GM18498 (cell line): ENCODE results near the gene RABGEF1.
"Not testable (repeated sequence)": the region's sequence is repeated elsewhere in the genome, so short reads cannot be mapped to it uniquely, and the experiment has no call there.

Source experiments
- ATAC-seq: cut with Tn5 transposase; IDR thresholded peaks from one replicate; pipeline ENCODE4 v1.9.1; 2021; ENCODE audit warnings: mild to moderate bottlenecking, moderate library complexity; ENCODE audit not compliant: unreplicated experiment

The RABGEF1 gene

DNA sequence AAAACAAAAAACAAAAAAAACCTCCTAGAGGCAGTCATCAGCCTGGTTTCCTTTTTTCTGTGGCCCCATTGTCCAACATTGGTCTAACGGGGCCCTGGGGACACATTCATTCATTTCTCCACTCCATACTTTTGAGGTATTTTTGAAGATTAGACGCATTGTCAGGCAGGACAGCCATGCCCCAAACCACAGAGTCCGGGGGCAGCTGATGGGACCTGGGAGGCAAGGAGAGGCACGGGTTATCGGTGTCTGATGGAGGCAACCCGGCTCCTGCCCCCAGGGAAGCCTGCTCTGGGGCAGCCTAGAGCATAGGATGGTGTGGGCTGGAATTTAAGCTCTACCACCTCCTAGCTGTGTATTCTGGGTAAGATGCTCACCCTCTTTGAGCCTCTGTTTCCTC lies 6.5 kb upstream of the RABGEF1 start:
- no peak for ATAC-seq

DNA sequence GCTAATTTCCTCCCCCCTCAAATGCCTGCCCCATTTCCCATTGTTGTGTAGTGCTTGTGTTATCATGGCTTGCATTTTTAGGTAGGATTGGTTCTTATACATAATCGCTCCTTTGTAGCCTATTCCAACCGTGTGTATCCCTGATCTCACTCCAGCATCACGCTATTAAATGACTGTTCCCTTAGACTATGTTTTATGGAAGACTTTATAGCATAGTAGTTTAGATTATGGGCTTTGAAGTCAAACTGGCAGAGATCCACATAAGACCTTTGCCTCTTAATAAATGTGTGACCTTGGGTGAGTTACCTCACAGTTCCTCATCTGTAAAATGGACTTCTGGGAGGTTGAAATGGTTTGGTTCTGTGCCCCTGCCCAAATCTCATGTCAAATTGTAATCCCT lies 5.4 kb upstream of the RABGEF1 start:
- no peak for ATAC-seq

DNA sequence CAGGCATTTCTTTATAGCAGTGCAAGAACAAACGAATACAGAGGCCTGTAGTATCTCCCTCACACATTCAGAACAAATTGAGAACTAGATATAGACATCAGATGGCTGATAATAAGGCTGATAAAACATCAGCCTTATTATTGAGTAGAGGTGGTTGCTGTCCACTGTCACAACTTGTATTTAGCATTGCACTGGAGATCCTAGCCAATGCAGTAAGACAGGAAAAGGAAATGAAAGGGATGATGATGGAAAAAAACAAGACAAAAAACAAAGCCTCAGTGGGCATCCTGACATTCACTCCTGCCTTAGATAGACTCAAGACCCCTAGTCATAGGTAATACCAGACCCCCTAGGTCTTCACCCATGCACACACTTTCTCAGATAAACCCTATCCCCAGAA lies 4.7 kb upstream of the RABGEF1 start:
- no peak for ATAC-seq

DNA sequence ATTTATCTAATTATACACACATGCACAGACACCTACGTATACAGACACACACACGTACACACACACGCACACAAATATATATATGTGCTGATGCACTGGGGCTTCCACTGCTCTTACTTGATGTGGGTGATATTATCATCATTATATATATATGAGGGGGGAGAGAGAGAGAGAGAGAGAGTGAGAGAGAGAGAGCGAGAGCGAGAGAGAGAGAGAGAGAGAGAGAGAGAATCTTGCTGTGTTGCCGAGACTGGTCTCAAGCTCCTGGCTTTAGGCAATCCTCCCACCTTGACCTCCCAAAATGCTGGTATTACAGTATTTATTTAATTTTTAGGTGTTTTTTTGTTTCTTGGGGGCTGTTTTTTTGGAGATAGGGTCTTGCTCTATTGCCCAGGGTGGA lies 3.6 kb upstream of the RABGEF1 start:
- ATAC-seq = no peak

DNA sequence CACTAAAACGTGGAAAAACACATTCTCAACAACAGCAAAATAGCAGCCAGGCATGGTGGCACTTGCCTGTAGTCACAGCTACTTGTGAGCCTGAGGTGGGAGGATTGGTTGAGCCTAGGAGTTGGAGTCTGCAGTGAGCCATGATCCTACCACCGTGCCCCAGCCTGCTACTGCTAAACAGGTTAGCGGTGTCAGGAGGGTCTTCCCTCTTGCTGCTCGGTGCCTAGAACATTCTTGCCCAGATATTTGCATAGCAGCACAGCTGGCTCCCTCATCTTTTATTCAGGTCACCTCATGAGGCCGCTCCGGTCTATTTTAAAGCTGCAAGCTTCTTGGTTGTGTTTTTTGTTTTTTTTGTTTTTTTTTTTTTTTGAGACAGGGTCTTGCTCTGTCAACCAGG lies 2.9 kb upstream of the RABGEF1 start:
- no peak for ATAC-seq

DNA sequence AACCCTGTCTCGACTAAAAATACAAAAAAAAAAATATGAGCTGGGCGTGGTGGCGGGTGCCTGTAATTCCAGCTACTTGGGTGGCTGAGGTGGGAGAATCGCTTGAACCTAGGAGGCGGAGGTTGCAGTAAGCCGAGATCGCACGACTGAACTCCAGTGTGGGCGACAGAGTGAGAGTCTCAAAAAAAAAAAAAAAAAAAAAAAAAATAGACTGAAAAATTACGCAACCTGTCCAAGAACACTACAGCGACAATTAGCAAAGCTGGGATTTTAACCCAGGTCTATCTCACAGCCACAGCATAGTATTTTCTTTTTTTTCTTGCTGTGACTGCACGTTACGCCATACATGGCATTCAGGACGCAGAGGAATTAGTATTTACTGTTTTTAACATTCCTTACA lies 1.1 kb upstream of the RABGEF1 start:
- ATAC-seq = no peak

DNA sequence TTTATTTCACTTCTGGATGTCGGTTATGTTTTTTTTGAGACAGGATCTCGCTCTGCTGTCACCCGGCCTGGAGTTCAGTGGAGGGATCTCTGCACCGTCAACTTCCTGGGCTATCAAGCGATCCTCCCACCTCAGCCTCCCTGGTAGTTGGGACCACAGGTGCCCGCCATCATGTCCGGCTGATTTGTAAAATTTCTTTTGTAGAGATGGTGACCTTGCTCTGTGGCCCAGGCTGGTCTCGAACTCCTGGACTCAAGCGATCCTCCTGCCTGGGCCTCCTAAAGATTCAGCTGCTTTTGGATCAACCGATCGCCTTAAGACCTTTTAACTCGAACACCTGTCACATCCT lies 606 bp upstream of the RABGEF1 start:
- ATAC-seq = peak; percentile 1

DNA sequence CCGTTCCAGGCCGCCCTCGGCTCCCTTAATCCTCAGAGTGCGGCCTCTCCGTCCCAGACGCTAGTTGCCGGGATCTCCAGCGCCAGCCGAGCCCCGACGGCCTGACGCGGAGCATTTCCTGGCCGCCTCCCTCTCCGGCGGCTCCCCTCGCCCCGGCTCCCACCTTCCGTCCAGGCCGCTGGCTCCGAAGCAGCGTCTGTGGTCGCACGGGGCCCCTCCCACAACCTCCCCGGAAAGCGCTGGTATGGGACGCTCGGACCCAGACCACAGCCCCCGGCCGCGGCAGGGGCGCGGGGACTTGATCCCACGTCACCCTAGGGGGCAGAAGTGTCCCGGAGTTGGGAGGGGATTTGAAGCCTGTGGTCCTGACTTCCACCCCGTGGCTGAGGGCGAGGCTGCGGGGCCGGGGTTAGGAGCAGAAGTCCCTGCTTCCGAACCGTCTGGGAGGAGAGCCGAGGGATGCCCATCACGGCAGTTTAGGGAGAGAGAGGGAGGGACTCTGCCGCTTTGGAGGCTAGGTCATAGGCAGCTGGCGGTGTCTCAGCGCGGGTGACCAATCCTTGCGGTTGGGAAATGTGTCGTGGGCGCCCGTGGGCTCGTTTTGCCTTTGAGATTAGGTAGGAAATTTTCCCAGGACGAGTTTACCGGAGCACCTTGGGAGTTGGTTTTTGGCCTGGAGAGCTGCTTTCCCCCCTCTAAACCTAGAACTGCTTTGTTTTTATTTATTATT lies 612 bp downstream of the RABGEF1 start:
- peak; percentile 41 for ATAC-seq

DNA sequence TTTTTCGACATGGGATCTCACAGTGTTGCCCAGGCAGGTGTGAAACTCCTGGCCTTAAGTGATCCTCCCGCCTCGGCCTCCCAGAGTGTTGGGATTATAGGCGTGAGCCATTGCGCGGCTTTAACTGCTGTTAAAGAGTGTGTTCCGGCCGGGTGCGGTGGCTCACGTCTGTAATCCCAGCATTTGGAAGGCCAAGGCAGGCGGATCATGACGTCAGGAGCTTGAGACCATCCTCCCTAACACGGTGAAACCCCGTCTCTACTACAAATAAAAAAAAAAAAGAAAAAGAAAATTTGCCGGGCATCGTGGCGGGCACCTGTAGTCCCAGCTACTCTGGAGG lies 1.1 kb downstream of the RABGEF1 start:
- no peak for ATAC-seq

DNA sequence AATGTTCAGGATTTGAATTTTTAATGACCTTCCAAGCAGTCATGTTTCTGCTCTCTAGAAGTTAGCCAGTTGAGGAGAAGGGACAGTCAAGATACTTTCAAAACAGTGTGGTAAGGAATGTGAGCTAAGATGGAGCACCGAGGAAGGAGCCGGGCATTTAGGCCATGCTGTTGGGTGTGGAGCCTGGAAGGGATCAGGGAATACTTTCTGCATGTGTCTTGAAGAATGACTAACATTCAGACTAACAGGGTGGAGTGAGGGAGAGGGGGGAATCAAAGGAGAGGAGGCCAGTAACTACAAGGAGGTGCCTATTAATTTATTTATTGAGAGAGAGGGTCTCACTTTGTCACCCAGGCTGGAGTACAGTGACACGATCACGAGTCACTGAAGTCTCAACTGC lies 1.8 kb downstream of the RABGEF1 start:
- ATAC-seq = not testable (repeated sequence)

DNA sequence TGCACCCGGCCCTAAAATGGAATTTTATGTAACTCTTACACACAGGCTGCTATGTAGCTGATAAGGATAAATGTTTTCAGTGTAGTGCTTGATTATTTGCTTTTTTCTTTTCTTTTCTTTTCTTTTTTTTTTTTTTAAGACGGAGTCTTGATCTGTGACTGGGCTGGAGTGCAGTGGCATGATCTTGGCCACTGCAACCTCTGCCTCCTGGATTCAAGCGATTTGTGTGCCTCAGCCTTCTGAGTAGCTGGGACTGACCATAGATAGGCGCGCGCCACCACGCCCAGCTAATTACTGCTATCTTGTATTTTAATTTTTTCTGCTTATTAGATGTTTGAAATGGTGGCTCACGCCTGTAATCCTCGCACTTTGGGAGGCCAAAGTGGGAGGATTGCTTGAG lies 3.4 kb downstream of the RABGEF1 start:
- ATAC-seq = no peak

DNA sequence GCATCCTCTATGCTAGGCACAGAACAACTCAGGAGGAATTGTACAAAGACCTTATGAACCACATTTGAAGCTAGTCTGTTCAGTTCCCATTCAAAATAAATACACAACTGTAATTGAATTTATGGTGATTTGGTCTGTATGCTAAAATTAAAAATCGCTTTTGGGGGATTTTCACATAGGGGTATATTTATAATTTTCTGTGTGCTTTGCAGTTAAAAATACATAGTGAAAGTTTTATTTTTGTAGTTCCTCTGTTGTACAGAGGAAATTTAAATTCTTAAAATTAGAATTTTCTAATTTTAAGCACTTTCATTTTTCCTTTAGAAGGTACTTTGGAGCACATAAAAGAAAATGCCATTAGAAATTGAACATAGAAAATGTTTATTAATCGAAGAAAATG lies 6.9 kb downstream of the RABGEF1 start:
- ATAC-seq = no peak

DNA sequence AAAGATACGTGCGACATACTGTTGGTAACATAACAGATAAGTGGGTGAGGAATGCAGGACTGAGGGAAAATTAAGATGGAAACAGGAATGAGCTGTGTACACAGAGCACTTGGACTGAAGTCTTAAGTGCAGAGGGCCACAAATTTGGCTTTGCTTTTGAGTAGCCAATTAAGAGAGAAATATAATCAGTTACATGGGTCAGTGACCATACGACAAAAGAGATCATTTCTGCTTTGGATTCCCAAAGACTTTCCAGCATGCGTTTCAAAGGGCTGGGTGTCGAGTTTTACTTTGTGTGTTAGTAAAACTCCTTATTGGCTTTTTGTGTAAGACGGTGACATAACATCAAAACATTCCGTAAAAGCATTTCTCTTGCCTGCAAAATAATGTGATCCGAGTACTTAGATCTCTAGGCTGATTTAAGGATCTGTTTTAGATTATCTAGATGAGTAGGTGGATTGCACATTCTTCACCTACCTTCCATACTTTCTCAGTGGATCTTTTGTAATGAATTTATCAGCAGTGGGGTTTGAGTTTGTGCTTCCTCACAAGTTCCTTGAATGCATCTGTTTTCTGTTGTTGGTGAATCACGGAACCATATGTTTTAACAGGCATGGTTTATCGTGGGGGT lies 7.5 kb downstream of the RABGEF1 start:
- ATAC-seq = no peak

DNA sequence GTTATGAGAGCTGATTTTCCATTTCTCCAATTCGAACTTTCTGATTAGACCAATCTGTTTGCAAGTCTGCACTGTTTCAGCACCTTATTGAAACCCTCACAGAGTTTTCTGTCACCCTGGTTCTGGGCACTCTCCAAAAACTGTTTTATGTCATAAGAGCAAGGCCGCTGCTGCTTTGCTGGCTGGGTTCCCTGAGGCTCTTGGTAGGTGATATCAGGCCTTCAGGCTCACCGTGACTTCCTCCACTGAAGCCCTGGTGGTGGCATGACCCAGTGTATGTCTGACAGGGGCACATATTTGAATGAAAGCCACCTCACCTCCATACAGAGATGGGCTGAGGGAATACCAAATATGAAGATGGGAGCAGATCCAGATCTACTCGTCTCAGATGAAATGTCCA lies 8.3 kb downstream of the RABGEF1 start:
- ATAC-seq = no peak

DNA sequence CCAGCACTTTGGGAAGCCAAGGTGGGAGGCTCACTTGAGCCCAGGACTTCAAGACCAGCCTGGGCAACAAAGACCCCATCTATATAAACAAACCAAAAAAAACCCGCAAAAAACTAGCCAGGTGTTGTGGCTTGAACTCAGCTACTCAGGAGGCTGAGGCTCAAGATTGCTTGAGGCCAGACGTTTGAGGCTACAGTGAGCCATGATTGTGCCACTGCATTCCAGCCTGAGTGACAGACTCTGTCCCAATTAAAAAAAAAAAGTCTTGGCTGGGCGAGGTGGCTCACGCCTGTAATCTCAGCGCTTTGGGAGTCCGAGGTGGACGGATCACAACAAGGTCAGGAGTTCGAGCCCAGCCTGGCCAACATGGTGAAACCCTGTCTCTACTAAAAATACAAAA lies 11.4 kb downstream of the RABGEF1 start:
- ATAC-seq = no peak

DNA sequence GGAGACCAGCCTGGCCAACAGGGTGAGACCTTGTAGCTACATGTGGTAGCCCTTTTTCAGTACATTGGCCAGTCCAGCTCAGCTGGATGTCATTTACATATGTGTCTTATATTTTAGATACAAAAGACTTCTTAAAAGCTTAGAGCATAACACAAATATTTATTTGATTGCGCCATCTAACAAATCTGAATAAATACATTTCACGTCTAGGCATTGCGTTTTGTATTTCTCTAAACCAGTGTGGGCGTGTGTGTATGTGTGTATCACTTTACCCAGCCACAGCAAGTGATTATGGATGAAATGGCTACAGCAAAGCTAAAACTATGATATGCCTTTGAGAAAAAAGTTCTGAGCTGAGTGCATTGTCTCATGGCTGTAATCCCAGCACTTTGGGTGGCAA lies 14.0 kb downstream of the RABGEF1 start:
- no peak for ATAC-seq

DNA sequence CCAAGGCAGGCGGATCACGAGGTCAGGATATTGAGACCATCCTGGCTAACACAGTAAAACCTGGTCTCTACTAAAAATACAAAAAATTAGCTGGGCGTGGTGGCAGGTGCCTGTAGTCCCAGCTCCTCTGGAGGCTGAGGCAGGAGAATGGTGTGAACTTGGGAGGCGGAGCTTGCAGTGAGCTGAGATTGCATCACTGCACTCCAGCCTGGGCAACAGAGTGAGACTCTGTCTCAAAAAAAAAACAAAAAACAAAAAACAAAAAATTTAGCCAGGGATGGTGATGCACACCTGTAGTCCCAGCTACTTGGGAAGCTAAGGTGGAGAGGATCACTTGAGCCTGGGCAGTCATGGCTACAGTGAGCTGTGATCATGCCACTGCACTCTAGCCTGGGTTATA lies 14.5 kb downstream of the RABGEF1 start:
- ATAC-seq = not testable (repeated sequence)

DNA sequence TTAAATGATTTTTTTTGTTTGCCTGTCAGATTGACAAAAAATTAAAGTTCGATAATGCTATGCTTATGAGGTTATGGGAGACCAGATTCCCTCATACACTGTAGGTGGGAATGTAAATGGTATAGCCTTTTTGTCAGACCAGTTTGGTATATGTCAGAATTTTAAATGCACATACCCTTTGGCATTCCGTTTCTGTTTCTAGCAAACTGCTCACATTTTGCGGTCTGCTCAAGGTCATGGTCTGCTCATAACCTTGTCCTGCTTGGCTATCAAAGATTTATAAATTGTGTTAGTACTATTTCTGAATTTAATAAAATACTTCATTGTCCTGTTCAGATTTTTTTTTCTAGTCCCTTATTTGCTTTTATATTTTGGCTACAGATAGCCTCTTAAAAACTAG lies 15.7 kb downstream of the RABGEF1 start:
- not testable (repeated sequence) for ATAC-seq

DNA sequence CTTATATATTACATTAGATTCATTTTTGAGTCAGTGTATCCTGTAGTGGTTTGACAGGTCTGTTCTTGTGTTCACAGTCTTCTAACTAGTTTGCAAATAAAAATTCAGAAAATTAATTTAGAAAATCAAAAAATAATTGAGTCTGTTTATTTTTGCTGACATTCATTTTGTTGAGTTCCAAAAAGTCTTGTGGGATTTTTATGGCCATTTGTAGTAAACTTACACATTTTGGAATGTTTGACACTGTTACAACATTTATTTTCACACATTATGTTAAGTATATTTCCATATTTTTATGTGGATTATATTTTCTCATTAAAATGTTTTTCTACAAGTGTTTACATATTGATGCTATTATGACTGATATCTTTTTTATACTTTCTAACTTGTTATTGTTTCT lies 16.4 kb downstream of the RABGEF1 start:
- no peak for ATAC-seq

DNA sequence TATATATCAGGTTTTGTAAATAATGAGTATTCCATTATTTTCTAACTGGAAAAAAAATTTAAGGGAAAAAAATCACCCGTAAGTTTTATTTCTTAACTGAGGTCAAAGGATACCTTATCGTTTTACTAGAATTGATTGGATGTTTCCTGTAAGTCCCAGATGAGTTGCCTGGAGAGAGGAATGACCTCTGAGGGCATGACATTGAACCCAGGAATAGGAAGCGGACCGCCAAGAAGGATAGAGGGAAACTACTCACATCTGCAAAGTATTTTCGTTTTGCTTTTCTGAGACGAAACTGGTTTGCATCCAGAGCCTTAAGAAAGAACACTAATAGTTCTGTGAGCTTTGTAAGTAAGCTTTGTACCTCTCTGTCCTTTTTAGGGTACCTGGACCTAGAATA lies 17.4 kb downstream of the RABGEF1 start:
- no peak for ATAC-seq

DNA sequence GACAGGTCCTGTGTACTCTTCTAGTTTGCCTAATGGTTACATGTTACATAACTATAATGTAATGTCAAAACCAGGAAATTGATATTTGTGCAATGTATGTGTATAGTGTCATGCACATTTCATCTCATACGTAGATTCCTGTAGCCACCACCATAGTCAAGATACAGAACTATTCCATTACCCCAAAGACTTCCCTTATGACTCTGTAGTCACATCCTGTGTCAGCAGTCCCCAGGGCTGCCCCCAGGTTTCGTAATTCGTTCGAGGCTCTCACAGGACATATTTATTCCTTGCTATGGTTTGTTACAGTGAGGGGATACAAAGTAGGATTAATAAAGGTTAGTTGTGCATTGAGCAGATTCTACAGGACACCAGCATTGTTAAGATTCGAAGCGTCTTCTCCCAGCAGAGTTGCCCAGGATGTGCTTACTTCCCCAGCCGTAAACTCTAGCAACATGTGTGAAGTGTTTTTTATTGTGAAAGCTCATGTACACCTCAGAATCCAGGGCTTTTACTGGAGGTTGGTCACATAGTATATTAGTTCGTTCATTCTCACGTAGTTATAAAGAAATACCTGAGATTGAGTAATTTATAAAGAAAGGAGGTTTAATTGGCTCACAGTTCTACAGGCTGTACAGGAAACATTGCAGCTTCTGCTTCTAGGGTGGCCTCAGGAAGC lies 18.6 kb downstream of the RABGEF1 start:
- ATAC-seq = peak; percentile 79

DNA sequence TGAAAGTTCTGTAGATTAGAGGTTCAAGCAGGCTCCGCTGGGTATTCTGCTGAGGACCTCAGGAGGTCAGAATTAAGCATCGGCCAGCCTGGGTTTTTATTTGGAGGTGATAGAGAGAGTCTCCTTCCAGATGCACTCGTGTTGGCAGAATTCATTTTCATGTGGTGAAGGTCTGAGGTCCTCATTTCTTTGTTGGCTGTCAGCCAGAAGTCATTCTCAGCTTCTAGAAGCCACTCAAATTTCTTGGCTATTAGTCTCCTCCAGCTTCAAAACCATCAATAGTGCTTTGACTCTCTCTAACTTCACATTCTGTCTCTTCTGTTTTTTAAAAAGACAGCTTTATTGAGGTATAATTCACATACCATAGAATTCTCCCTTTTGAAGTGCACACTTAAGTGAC lies 22.6 kb downstream of the RABGEF1 start:
- ATAC-seq = not testable (repeated sequence)
